ENCODE data around the gene PHIP.

Gene PHIP

DNA sequence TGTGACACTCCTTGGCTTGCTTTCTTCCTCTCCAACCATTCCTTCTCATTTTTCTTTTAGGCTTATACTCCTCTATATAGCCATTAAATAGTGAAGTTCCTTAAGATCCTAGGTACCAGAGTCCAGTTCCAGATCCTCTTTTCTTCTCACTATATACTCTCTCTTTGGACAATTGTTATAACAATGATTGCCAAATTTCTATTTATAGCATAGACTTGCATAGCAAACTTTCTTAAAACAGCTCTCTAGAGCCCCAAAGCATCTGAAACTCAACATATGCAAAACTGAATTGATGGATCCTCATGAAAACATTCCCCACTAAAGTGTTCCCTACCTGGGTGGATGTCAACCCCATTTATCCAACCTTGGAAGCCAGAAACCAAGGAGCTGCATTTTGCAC is 13.4 kb downstream of the PHIP start:
- no peak for DNase-seq (ENCODE audit: low spot score)
- TF ChIP-seq, protein P1, sequence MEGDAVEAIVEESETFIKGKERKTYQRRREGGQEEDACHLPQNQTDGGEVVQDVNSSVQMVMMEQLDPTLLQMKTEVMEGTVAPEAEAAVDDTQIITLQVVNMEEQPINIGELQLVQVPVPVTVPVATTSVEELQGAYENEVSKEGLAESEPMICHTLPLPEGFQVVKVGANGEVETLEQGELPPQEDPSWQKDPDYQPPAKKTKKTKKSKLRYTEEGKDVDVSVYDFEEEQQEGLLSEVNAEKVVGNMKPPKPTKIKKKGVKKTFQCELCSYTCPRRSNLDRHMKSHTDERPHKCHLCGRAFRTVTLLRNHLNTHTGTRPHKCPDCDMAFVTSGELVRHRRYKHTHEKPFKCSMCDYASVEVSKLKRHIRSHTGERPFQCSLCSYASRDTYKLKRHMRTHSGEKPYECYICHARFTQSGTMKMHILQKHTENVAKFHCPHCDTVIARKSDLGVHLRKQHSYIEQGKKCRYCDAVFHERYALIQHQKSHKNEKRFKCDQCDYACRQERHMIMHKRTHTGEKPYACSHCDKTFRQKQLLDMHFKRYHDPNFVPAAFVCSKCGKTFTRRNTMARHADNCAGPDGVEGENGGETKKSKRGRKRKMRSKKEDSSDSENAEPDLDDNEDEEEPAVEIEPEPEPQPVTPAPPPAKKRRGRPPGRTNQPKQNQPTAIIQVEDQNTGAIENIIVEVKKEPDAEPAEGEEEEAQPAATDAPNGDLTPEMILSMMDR (IDR thresholded peaks at IDR 0.05; ENCODE audit: extremely low read depth, insufficient read depth, missing control alignments), result no peak
- in situ Hi-C loops (cut with MboI; ENCODE audit: low pct_unique_long_range_greater_than_20kb, low sequenced_read_pairs, unreplicated experiment), result no loop called here

GRCh38 chr6:79062708-79063107 is 15.3 kb downstream of the PHIP start:
- TF ChIP-seq, protein P1 (IDR thresholded peaks at IDR 0.05; ENCODE audit: extremely low read depth, insufficient read depth, missing control alignments), result no peak
- DNase-seq (ENCODE audit: low spot score), result no peak
- in situ Hi-C loops (cut with MboI; ENCODE audit: low pct_unique_long_range_greater_than_20kb, low sequenced_read_pairs, unreplicated experiment), result no loop called here

GRCh38 chr6:79057746-79058145 is 20.3 kb downstream of the PHIP start:
- in situ Hi-C loops (cut with MboI; ENCODE audit: low pct_unique_long_range_greater_than_20kb, low sequenced_read_pairs, unreplicated experiment), result no loop called here
- no peak for DNase-seq (ENCODE audit: low spot score)
- TF ChIP-seq, protein P1 (IDR thresholded peaks at IDR 0.05; ENCODE audit: extremely low read depth, insufficient read depth, missing control alignments), result no peak

- DNase-seq (ENCODE audit: low spot score), result no peak
- in situ Hi-C loops (cut with MboI; ENCODE audit: low pct_unique_long_range_greater_than_20kb, low sequenced_read_pairs, unreplicated experiment), result no loop called here
- TF ChIP-seq, protein P1 (IDR thresholded peaks at IDR 0.05; ENCODE audit: extremely low read depth, insufficient read depth, missing control alignments), result no peak
Measured at GRCh38 chr6:79056226-79056625, 21.8 kb downstream of the PHIP start.

DNA sequence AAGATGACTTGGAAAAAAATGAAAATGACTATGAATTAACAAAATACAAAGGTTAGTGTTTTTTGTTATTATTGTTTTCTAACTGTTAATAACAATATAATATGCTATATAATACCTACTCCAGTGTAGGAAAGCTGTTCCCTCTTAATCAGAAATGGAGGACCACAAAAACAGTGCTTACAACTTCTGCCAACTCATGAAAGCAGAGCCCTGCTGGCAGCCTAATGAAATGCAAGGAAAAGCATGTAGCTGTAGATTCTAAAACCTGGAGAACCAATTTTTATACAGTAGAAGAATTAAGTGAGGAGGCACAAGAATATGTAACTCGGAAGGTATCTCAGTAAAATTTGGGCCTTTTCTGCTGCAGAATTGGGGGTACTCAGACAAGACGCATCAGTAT is 29.4 kb downstream of the PHIP start:
- TF ChIP-seq, protein P1 (IDR thresholded peaks at IDR 0.05; ENCODE audit: extremely low read depth, insufficient read depth, missing control alignments), result peak; percentile 33
- DNase-seq (ENCODE audit: low spot score), result no peak
- in situ Hi-C loops (cut with MboI; ENCODE audit: low pct_unique_long_range_greater_than_20kb, low sequenced_read_pairs, unreplicated experiment), result no loop called here

GRCh38 chr6:79047072-79047471 is 31.0 kb downstream of the PHIP start:
- DNase-seq (ENCODE audit: low spot score), result no peak
- in situ Hi-C loops (cut with MboI; ENCODE audit: low pct_unique_long_range_greater_than_20kb, low sequenced_read_pairs, unreplicated experiment), result no loop called here
- TF ChIP-seq, protein P1 (IDR thresholded peaks at IDR 0.05; ENCODE audit: extremely low read depth, insufficient read depth, missing control alignments), result no peak

DNA sequence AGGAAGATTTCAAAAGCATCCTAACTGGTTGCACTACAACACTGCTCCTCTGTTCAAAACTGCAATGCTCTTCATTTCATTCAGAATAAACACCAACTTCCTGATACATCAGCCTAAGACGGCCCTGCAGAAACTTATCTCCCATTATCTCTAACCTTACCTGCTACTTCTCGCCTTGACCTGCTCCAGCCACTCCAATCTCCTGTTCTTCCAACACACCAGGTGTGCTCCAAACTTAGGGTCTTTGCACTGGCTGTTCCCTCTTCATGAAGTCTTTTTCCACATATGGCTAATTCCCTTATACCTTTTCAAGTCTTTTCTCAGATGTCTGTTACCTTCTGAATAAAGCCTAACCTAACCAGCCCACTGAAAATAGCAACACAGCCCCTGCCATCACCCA is 32.1 kb downstream of the PHIP start:
- in situ Hi-C loops (cut with MboI; ENCODE audit: low pct_unique_long_range_greater_than_20kb, low sequenced_read_pairs, unreplicated experiment), result no loop called here
- TF ChIP-seq, protein P1 (IDR thresholded peaks at IDR 0.05; ENCODE audit: extremely low read depth, insufficient read depth, missing control alignments), result no peak
- DNase-seq (ENCODE audit: low spot score), result no peak
